HepG2 (cell line): ENCODE results near the gene LARP1. TPM values are rescaled to one million over a fixed set of nuclear protein-coding genes. Genes with fewer than 3 reads are reported as not detected.
A peak's percentile ranks its signal among the peaks of the same experiment; 100 is the strongest.

ENCODE experiments used
- ATAC-seq: fragments of 200-7000 bp; cut with Tn5 transposase; 3 replicates; pipeline ENCODE4 v1.9.1; 2020; ENCODE audit warnings: mild to moderate bottlenecking, moderate library complexity
- BruUV-seq: library from RNA; stranded (reverse); fragments of 400-500 nt; replicated peaks from 2 replicates; lab custom pipeline; 2021; lab: Mats Ljungman, UMichigan
- CTCF ChIA-PET: fragments of 300-600 bp; formaldehyde crosslinking; extraction: SDS; loops from one replicate; lab custom pipeline; 2021; ENCODE audit warnings: low total read pairs, inconsistent platforms, low intra/inter-chr PET ratio; lab: Yijun Ruan, JAX
- POLR2A ChIA-PET: fragments of 350-600 bp; sonication (Branson Sonifier 250); formaldehyde crosslinking; loops from one replicate; lab custom pipeline; 2020; ENCODE audit warnings: antibody characterized with exemption, inconsistent platforms; lab: Yijun Ruan, JAX
- DNase-seq: peaks from one replicate; pipeline ENCODE4 v3.0.0-alpha.2; 2015; ENCODE audit warnings: low spot score
- FAIRE-seq: peaks from 3 replicates; lab custom pipeline; 2011; peaks lifted over from hg19 to GRCh38; lab: Jason Lieb, UNC
- H2AFZ ChIP-seq: one replicate; pipeline ENCODE4 v1.6.1; 2011; ENCODE audit warnings: low read length, inconsistent platforms
- H3K27ac ChIP-seq: fragments of 300-600 bp; 3 replicates; pipeline ENCODE4 v1.8.0; 2011; ENCODE audit warnings: mixed run types, mild to moderate bottlenecking, mixed read lengths, low read length, inconsistent platforms; ENCODE audit not compliant: insufficient read depth; ENCODE audit errors: extremely low read length
- H3K27me3 ChIP-seq, 2 experiments: fragments of 200-600 bp in 1 of 2; 2 replicates in 1 of 2; 3 replicates in 1 of 2; pipeline versions ENCODE4 v1.6.0 to v1.8.0; 2011; ENCODE audit warnings: low read length in 2 of 2, mild to moderate bottlenecking in 2 of 2, moderate library complexity in 2 of 2, inconsistent platforms in 1 of 2; ENCODE audit not compliant: insufficient read depth in 2 of 2, control insufficient read depth in 1 of 2
- H3K36me3 ChIP-seq, 2 experiments: fragments of 200-600 bp in 1 of 2; replicated peaks in 1 of 2; 2 replicates in 1 of 2; 3 replicates in 1 of 2; pipeline versions ENCODE4 v1.5.1 to v1.8.0; 2011; ENCODE audit warnings: low read length in 2 of 2, inconsistent platforms in 1 of 2; ENCODE audit not compliant: insufficient read depth in 2 of 2, control insufficient read depth in 1 of 2
- H3K4me1 ChIP-seq: 2 replicates; pipeline ENCODE4 v1.5.1; 2012; ENCODE audit warnings: low read length, inconsistent platforms; ENCODE audit not compliant: insufficient read depth
- H3K4me2 ChIP-seq: 2 replicates; pipeline ENCODE4 v1.6.0; 2011; ENCODE audit warnings: low read depth, low read length, inconsistent platforms
- H3K4me3 ChIP-seq, 3 experiments: fragments of 200-600 bp in 1 of 3; sonication (generic), shearing (Covaris generic) in 1 of 3; replicated peaks in 1 of 3; 2 replicates each; pipeline ENCODE4 v1.5.1; 2011 to 2016; ENCODE audit warnings: low read length in 3 of 3, inconsistent platforms in 2 of 3, low read depth in 2 of 3, mild to moderate bottlenecking in 2 of 3, control low read depth in 1 of 3, mixed read lengths in 1 of 3; ENCODE audit not compliant: insufficient read depth in 1 of 3
- H3K79me2 ChIP-seq: one replicate; pipeline ENCODE4 v1.6.1; 2011; ENCODE audit warnings: low read length, inconsistent platforms; ENCODE audit not compliant: insufficient read depth
- H3K9ac ChIP-seq: 2 replicates; pipeline ENCODE4 v1.6.0; 2011; ENCODE audit warnings: mild to moderate bottlenecking, low read depth, low read length, inconsistent platforms; ENCODE audit not compliant: insufficient read depth
- H3K9me3 ChIP-seq: 2 replicates; pipeline ENCODE4 v1.5.1; 2012; ENCODE audit warnings: mild to moderate bottlenecking, low read length
- H4K20me1 ChIP-seq: 2 replicates; pipeline ENCODE4 v1.6.0; 2011; ENCODE audit warnings: inconsistent platforms, mild to moderate bottlenecking, low read length, moderate library complexity; ENCODE audit not compliant: insufficient read depth
- ASH2L ChIP-seq: fragments of 300-600, 200-600 bp; sonication (generic); IDR thresholded peaks from 2 replicates; pipeline ENCODE4 v1.7.0; 2017; ENCODE audit warnings: low read depth, mild to moderate bottlenecking, moderate library complexity, mixed read lengths, low read length; ENCODE audit not compliant: insufficient read length
- ETV6 ChIP-seq: sonication (generic); formaldehyde crosslinking; conservative IDR thresholded peaks from 2 replicates; pipeline ENCODE4 v1.4.0; 2020; ENCODE audit warnings: missing genetic modification reagents
- GATA4 ChIP-seq: sonication (generic); IDR thresholded peaks from 2 replicates; pipeline ENCODE4 v1.6.1; 2016; ENCODE audit warnings: antibody characterized with exemption, low read depth, borderline replicate concordance
- JUNB ChIP-seq: sonication (generic); formaldehyde crosslinking; IDR thresholded peaks from 2 replicates; pipeline ENCODE4 v1.8.0; 2022; ENCODE audit warnings: missing genetic modification reagents, mild to moderate bottlenecking, borderline replicate concordance
- KDM5A ChIP-seq: fragments of 200-600 bp; sonication (generic); IDR thresholded peaks from 2 replicates; pipeline ENCODE4 v1.7.0; 2018; ENCODE audit warnings: antibody characterized with exemption, mild to moderate bottlenecking, low read length, borderline replicate concordance
- PAXIP1 ChIP-seq: sonication (generic); formaldehyde crosslinking; conservative IDR thresholded peaks from 2 replicates; pipeline ENCODE4 v1.4.0; 2020; ENCODE audit warnings: mild to moderate bottlenecking, missing genetic modification reagents, moderate library complexity
- RCOR2 ChIP-seq: IDR thresholded peaks from 2 replicates; pipeline ENCODE4 v1.6.1; 2016; ENCODE audit warnings: missing biosample characterization, missing genetic modification reagents
- SALL2 ChIP-seq: sonication (generic); formaldehyde crosslinking; IDR thresholded peaks from 2 replicates; pipeline ENCODE4 v1.8.1; 2023; ENCODE audit warnings: mild to moderate bottlenecking, missing genetic modification reagents, inconsistent platforms
- TAF15 ChIP-seq: fragments of 200-400 bp; formaldehyde crosslinking; IDR thresholded peaks from one replicate; pipeline ENCODE4 v1.6.1; 2018; ENCODE audit warnings: mild to moderate bottlenecking, low read depth, low read length; ENCODE audit not compliant: poor library complexity, severe bottlenecking
- TEAD2 ChIP-seq: sonication (generic); formaldehyde crosslinking; IDR thresholded peaks from 2 replicates; pipeline ENCODE4 v1.9.0; 2021; ENCODE audit warnings: missing genetic modification reagents
- ZMYM2 ChIP-seq: sonication (generic); formaldehyde crosslinking; IDR thresholded peaks from 2 replicates; pipeline ENCODE4 v1.8.0; 2022; ENCODE audit warnings: mild to moderate bottlenecking, missing genetic modification reagents
- ZMYM3 ChIP-seq: sonication (generic); formaldehyde crosslinking; IDR thresholded peaks from 2 replicates; pipeline ENCODE4 v1.5.1; 2020; ENCODE audit warnings: mild to moderate bottlenecking, missing genetic modification reagents
- ZNF3 ChIP-seq: IDR thresholded peaks from 2 replicates; pipeline ENCODE4 v1.7.0; 2017; ENCODE audit warnings: inconsistent platforms
- ZNF773 ChIP-seq: sonication (generic); formaldehyde crosslinking; IDR thresholded peaks from 2 replicates; pipeline ENCODE4 v1.4.0; 2020; ENCODE audit warnings: missing genetic modification reagents, borderline replicate concordance
- WGBS: methylation state at CpG from one replicate; pipeline ENCODE4 v1.1.6; 2017; ENCODE audit warnings: low lambda C conversion rate; 5-methylcytosine and 5-hydroxymethylcytosine counted together
- in situ Hi-C: cut with HindIII; loops from 2 replicates; pipeline ENCODE4 v1.10.0; 2017; ENCODE audit warnings: low pct_unique_long_range_greater_than_20kb; ENCODE audit not compliant: extremely low pct_ligation_motif_present
- intact Hi-C: fragments of 100-400 bp; cut with micrococcal nuclease; formaldehyde crosslinking; loops from one replicate; pipeline ENCODE4 v1.10.0; 2022; ENCODE audit not compliant: unreplicated experiment
- polyA plus RNA-seq, 8 experiments: library from polyadenylated mRNA; depleted of rRNA in 3 of 8; stranded (reverse) in 7 of 8; unstranded in 1 of 8; fragments of >200 nt; fragmentation: Illumina TruSeq in 4 of 8; extraction: Trizol in 4 of 8; gene quantifications; 2 replicates each; pipeline versions ENCODE4 v1.2.1 to v1.2.3, GENCODE V29; 2011 to 2016; ENCODE audit warnings: low read depth in 4 of 8, missing spikeins in 1 of 8, mixed read lengths in 1 of 8; ENCODE audit not compliant: insufficient read depth in 1 of 8
- total RNA-seq, 5 experiments: library from RNA; depleted of rRNA; stranded (reverse); fragments of >200 nt; fragmentation: Illumina TruSeq; extraction: Trizol; gene quantifications; 2 replicates each; pipeline ENCODE4 v1.2.3, GENCODE V29; 2016; ENCODE audit warnings: low read depth in 1 of 5
- TF ChIP-seq, protein P1 (sequence below): sonication (generic); formaldehyde crosslinking; IDR thresholded peaks from 2 replicates; pipeline ENCODE4 v1.5.0; 2020; ENCODE audit warnings: mild to moderate bottlenecking, low read depth, missing genetic modification reagents, borderline replicate concordance

The LARP1 gene
- total and polyA plus RNA-seq, 2 of the 13 experiments (the other 11 are each of a cell fraction or from before 2014, with no cell fraction given) = 45.2 to 61.4 TPM

GRCh38 chr5:154722097-154722496, 33.1 kb upstream of the LARP1 start:
- Histone ChIP-seq H3K4me1 (peaks cover 39% of the 10 kb centered on the region), H2AFZ (no peak overlapping the region), H3K79me2 (no peaks in the 10 kb centered on the region), H3K4me3 (no peak overlapping the region), H3K27ac (no peak overlapping the region), H3K36me3 (0 out of 5 replicates have a peak, but pooled peaks cover 0 to 2% of the 10 kb centered on the region in 2 experiments), H4K20me1 (no peaks in the 10 kb centered on the region), H3K9me3 (no peaks in the 10 kb centered on the region), H3K27me3 (no peaks in the 10 kb centered on the region), H3K4me2 (no peak overlapping the region), H3K9ac (no peak overlapping the region)
- no peak for ATAC-seq
- DNase-seq = no peak
- ChIA-PET POLR2A (interaction anchor here (2.3 kb wide), 1 partner anchor 8 kb away, joined by 5 read pairs; no protein-coding TSS in a partner anchor), CTCF (no interaction called here)
- no TSS peak for BruUV-seq
- in situ Hi-C loops (no loop called here), intact Hi-C loops (loop anchor here (2.0 kb wide), 1 partner anchor 39 kb away; no protein-coding TSS in a partner anchor)
- 0 out of 2 replicates have a peak, but pooled peaks have one; percentile 15 for TF ChIP-seq JUNB (CRISPR knock-in tag)
- TF ChIP-seq ZMYM3 (CRISPR knock-in tag) = no peak
- WGBS = 92% methylated on average over 4 of the region's 4 CpGs
- no peak for FAIRE-seq

DNA sequence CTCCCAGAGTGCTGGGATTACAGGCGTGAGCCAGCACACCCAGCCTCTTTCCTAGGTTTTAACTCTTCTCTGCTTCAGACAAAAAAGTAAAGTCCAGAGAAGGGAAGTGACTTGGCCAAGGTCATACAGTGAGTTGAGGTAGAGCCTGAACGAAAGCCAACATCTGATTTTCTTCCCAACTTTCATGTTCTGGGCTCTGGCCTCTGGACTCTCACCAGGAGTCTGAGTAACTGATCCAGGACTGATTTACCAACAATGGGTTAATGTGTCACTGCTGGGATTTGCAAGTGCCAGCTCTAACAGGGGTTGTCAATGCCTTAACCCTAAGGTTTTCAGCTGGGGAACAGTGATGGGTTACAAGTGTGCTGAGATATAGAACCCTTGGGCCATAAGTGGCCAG, 32.2 kb upstream of the LARP1 start:
- DNase-seq (peak; percentile 44), FAIRE-seq (peak; percentile 70), ATAC-seq (peak; percentile 78)
- Histone ChIP-seq H3K4me1 (peaks cover 43% of the 10 kb centered on the region), H3K79me2 (no peaks in the 10 kb centered on the region), H3K36me3 (0 out of 5 replicates have a peak, but pooled peaks cover 0 to 2% of the 10 kb centered on the region in 2 experiments), H3K27me3 (no peaks in the 10 kb centered on the region), H3K27ac (no peak overlapping the region), H3K9me3 (no peaks in the 10 kb centered on the region), H3K9ac (no peak overlapping the region), H3K4me3 (no peak overlapping the region), H4K20me1 (no peaks in the 10 kb centered on the region), H2AFZ (no peak overlapping the region), H3K4me2 (0 out of 2 replicates have a peak overlapping the region, but pooled peaks have one; percentile 4)
- BruUV-seq = no TSS peak
- POLR2A ChIA-PET = interaction anchor here (2.3 kb wide), 1 partner anchor 9 kb away, joined by 5 read pairs; no protein-coding TSS in a partner anchor
- CTCF ChIA-PET = no interaction called here
- WGBS = 24% methylated on average over 2 of the region's 2 CpGs
- in situ Hi-C loops (no loop called here), intact Hi-C loops (loop anchor here (2.0 kb wide), 1 partner anchor 40 kb away; no protein-coding TSS in a partner anchor)
- TF ChIP-seq ZMYM2 (CRISPR knock-in tag) (0 out of 2 replicates have a peak, but pooled peaks have one; percentile 22), ZNF3 (CRISPR knock-in tag) (no peak), RCOR2 (CRISPR knock-in tag) (peak; percentile 35; the same call in 1 of the 2 replicates), TEAD2 (CRISPR knock-in tag) (no peak), ETV6 (CRISPR knock-in tag) (no peak), ASH2L (no peak), PAXIP1 (CRISPR knock-in tag) (peak; percentile 34), SALL2 (CRISPR knock-in tag) (no peak), GATA4 (no peak), KDM5A (no peak), TAF15 (no peak), ZNF773 (CRISPR knock-in tag) (no peak)
- TF ChIP-seq, protein P1, sequence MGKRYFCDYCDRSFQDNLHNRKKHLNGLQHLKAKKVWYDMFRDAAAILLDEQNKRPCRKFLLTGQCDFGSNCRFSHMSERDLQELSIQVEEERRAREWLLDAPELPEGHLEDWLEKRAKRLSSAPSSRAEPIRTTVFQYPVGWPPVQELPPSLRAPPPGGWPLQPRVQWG (CRISPR knock-in tag) = no peak
